ENCODE data around the gene ASPN. TPM values are rescaled to one million over a fixed set of nuclear protein-coding genes. Genes with fewer than 3 reads are reported as not detected.
A peak's percentile ranks its signal among the peaks of the same experiment; 100 is the strongest.

Gene ASPN
- total and polyA plus RNA-seq, 3 donors from 2014 or later: 0.12 to 5.0 (median 0.39) TPM

DNA sequence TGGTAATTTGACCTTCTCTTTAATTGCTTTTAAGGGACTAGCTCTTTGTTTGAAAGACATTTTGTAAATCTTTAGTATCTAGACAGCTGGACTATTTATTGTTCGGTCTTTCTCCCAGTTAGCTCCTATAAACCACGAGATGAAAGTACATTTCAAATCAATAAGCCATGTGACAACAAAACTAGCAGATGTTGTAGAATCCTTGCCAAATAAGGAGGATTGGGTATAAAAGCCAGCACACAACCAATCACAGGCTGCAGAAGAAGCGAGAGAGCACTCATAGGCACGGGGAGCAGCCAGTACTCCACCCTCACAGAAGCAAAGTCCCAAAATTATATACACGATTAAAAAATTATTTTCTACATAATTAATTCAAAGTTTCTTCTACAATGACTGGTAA, 50.0 kb downstream of the ASPN start:
- Histone ChIP-seq H3K27me3 (no peaks in the 10 kb centered on the region), H3K36me3 (ENCODE audit: low read depth, missing control alignments) (no peaks in the 10 kb centered on the region), H3K9me3 (no peaks in the 10 kb centered on the region), H3K4me3 (no peak overlapping the region), H3K4me1 (peaks cover 5% of the 10 kb centered on the region), H3K27ac (peak overlapping the region in 1 of 2 donors; percentile 11)
- no peak for TF ChIP-seq POLR2A (IDR thresholded peaks at IDR 0.05)
- TF ChIP-seq, protein P1, sequence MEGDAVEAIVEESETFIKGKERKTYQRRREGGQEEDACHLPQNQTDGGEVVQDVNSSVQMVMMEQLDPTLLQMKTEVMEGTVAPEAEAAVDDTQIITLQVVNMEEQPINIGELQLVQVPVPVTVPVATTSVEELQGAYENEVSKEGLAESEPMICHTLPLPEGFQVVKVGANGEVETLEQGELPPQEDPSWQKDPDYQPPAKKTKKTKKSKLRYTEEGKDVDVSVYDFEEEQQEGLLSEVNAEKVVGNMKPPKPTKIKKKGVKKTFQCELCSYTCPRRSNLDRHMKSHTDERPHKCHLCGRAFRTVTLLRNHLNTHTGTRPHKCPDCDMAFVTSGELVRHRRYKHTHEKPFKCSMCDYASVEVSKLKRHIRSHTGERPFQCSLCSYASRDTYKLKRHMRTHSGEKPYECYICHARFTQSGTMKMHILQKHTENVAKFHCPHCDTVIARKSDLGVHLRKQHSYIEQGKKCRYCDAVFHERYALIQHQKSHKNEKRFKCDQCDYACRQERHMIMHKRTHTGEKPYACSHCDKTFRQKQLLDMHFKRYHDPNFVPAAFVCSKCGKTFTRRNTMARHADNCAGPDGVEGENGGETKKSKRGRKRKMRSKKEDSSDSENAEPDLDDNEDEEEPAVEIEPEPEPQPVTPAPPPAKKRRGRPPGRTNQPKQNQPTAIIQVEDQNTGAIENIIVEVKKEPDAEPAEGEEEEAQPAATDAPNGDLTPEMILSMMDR (IDR thresholded peaks at IDR 0.05): no peak
- 71 to 72% methylated on average over 5 of the region's 5 CpGs for WGBS, 2 donors
- intact Hi-C loops (cut with DNase I; ENCODE audit: low total_unique reads): no loop called here
- no peak for DNase-seq

DNA sequence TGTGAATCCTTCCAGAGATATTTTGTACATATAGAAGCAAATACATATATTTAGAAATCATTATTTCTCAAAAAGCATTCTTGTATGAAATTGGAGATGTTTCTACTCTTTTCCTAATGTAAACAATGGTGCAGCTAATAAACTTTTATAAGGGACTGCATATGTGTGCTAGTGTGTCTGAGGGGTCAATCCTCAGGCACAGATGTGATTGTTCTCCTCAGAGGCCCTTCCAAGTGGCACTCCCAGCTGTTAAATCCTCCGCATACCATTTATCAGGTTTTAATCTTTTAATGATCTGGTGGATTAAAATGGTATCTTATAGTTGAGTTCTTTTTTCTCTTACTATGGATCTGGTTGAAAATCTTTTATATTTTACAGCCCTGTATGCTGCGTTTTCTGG, 52.5 kb downstream of the ASPN start:
- intact Hi-C loops (cut with DNase I; ENCODE audit: low total_unique reads): no loop called here
- TF ChIP-seq POLR2A (IDR thresholded peaks at IDR 0.05): no peak
- TF ChIP-seq, protein P1 (IDR thresholded peaks at IDR 0.05): no peak
- Histone ChIP-seq H3K4me3 (no peak overlapping the region), H3K27me3 (no peaks in the 10 kb centered on the region), H3K4me1 (no peaks in the 10 kb centered on the region), H3K36me3 (ENCODE audit: low read depth, missing control alignments) (no peaks in the 10 kb centered on the region), H3K9me3 (no peaks in the 10 kb centered on the region), H3K27ac (no peak overlapping the region)
- DNase-seq: no peak
- WGBS, 2 donors: 73 to 98% methylated on average over 2 of the region's 2 CpGs

DNA sequence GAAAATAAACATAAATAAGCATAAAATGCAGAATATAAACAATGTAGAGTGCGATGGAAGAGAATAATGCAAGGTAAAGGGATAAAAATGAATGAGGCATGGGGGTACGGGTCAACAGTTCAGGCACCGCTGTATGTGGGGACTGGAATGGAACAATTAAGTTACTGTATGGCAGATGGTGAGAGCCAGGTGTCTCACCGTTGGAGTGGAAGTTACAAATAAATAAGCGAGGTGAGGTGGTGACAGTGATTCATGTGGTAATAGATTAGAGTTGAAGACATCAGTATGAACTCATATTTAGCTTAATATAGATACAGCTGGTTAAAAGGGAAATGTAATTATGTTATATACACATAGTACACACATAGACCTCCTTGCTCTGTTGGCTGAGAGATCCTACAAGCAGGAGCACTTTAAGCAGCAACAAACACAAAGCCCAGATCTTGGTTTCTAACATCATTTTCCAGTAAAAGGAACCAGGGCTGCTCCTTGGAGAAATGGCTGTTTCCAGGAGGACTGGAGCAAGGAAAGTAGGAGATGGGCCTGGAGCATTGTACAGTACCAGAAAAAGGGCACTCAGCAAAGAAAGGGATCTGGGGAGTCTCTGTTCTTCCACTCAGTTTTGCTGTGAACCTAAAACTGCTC, 55.7 kb downstream of the ASPN start:
- Histone ChIP-seq H3K27ac (peak overlapping the region in 1 of 2 donors; percentile 70), H3K4me1 (no peaks in the 10 kb centered on the region), H3K27me3 (no peaks in the 10 kb centered on the region), H3K36me3 (ENCODE audit: low read depth, missing control alignments) (no peaks in the 10 kb centered on the region), H3K4me3 (no peak overlapping the region), H3K9me3 (no peaks in the 10 kb centered on the region)
- TF ChIP-seq, protein P1 (IDR thresholded peaks at IDR 0.05): no peak
- no peak for TF ChIP-seq POLR2A (IDR thresholded peaks at IDR 0.05)
- WGBS, 2 donors: 75 to 81% methylated on average over 5 of the region's 5 CpGs
- intact Hi-C loops (cut with DNase I; ENCODE audit: low total_unique reads): no loop called here
- DNase-seq: no peak

DNA sequence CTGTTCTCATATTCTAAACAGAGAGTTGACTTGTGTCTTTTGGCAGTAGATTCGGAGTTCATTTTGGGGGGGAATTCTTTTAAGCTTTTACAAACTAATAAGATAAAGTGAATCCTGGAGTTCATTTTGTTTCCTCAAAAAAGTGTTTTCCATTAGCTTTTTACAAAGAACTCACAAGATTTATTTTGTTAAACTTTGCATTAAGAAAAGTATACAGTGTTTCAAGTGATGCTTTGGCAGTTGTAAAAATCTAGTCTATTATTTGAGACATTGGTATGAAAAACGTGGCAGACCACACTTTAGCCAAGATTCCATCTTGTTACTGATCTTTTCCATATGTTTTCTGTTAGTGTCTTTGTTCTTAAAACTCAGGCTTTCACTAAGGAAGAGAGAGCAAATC, 56.8 kb downstream of the ASPN start:
- no peak overlapping the region for H3K4me3 ChIP-seq
- DNase-seq: no peak
- no peaks in the 10 kb centered on the region for H3K36me3 ChIP-seq (ENCODE audit: low read depth, missing control alignments)
- intact Hi-C loops (cut with DNase I; ENCODE audit: low total_unique reads): no loop called here
- no peaks in the 10 kb centered on the region for H3K4me1 ChIP-seq
- TF ChIP-seq, protein P1 (IDR thresholded peaks at IDR 0.05): no peak
- TF ChIP-seq POLR2A (IDR thresholded peaks at IDR 0.05): no peak
- 19 to 28% methylated on average over 2 of the region's 2 CpGs for WGBS, 2 donors
- H3K9me3 ChIP-seq: no peaks in the 10 kb centered on the region
- H3K27ac ChIP-seq: peak overlapping the region; percentile 18 to 70
- no peaks in the 10 kb centered on the region for H3K27me3 ChIP-seq

DNA sequence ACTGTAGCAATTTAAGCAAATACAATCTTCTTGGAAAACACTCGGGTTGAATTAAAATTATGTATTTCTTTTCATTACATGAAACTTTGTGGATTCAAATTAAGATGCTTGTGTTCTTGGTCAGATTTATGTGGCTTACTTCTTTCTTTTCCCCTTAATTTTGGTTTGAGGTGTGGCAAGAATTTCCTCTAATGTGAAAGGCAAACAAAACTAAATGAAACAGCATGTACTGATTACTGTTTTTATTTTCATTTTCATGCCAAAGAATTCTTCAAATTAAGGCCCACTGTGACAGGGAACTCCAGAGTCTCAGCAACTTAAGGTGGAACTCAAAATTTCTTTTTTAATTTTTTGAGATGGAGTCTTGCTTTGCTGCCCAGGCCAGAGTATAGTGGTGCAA, 58.0 kb downstream of the ASPN start, which contains the start of gene OMD:
Gene OMD, minus strand, starts transcription at position 132 of the 400 bp plus-strand sequence. CDS start 6,913 bp downstream, outside the sequence.
- 14 to 29% methylated on average over 1 of the region's 1 CpG for WGBS, 2 donors
- intact Hi-C loops (cut with DNase I; ENCODE audit: low total_unique reads): no loop called here
- no peaks in the 10 kb centered on the region for H3K9me3 ChIP-seq
- no peaks in the 10 kb centered on the region for H3K36me3 ChIP-seq (ENCODE audit: low read depth, missing control alignments)
- no peak for DNase-seq
- H3K27me3 ChIP-seq: no peaks in the 10 kb centered on the region
- peak within 1 kb of the TSS; percentile 28 to 70 for H3K27ac ChIP-seq
- peak within 1 kb of the TSS; percentile 24 to 27 for H3K4me3 ChIP-seq
- TF ChIP-seq, protein P1 (IDR thresholded peaks at IDR 0.05): no peak
- TF ChIP-seq POLR2A (IDR thresholded peaks at IDR 0.05): no peak
- H3K4me1 ChIP-seq: no peaks in the 10 kb centered on the region

Data from testis (tissue), 3 donors.